SJCRH30 (cell line): ENCODE data around the gene SPATS2. TPM values are rescaled to one million over a fixed set of nuclear protein-coding genes. Genes with fewer than 3 reads are reported as not detected.

Experiments
- DNase-seq, 2 experiments: peaks; one replicate each; pipeline ENCODE4 v3.0.0-alpha.2; 2015 to 2020
- H3K27ac ChIP-seq: fragments of 250-450 bp; sonication (Bioruptor Pico); 2 replicates; pipeline ENCODE4 v1.5.1; 2020; ENCODE audit warnings: mild to moderate bottlenecking, moderate library complexity
- H3K27me3 ChIP-seq: fragments of 250-450 bp; sonication (Bioruptor Pico); 2 replicates; pipeline ENCODE4 v1.5.1; 2020; ENCODE audit warnings: mild to moderate bottlenecking, moderate library complexity
- H3K36me3 ChIP-seq: fragments of 250-450 bp; sonication (Bioruptor Pico); 2 replicates; pipeline ENCODE4 v1.5.1; 2020; ENCODE audit warnings: mild to moderate bottlenecking, moderate library complexity
- H3K4me1 ChIP-seq: fragments of 250-450 bp; sonication (Bioruptor Pico); 2 replicates; pipeline ENCODE4 v1.5.1; 2020; ENCODE audit warnings: mild to moderate bottlenecking, moderate library complexity
- H3K4me3 ChIP-seq: fragments of 250-450 bp; sonication (Bioruptor Pico); 2 replicates; pipeline ENCODE4 v1.5.1; 2020; ENCODE audit warnings: mild to moderate bottlenecking, moderate library complexity
- H3K9me3 ChIP-seq: fragments of 250-450 bp; sonication (Bioruptor Pico); replicated peaks from 2 replicates; pipeline ENCODE4 v1.5.1; 2020; ENCODE audit warnings: mild to moderate bottlenecking, moderate library complexity
- total RNA-seq: library from RNA; depleted of rRNA; stranded (reverse); fragments of >200 nt; shearing (Covaris generic); gene quantifications from 2 replicates; pipeline ENCODE4 v1.2.3, GENCODE V29; 2014

The SPATS2 gene
- total RNA-seq, 1 experiment from 2014 or later, result 72.6 TPM

GRCh38 chr12:49553512-49554088, 186.3 kb downstream of the SPATS2 start:
- Histone ChIP-seq H3K4me3 (no peak overlapping the region), H3K36me3 (peaks cover 11% of the 10 kb centered on the region), H3K27ac (no peak overlapping the region), H3K9me3 (no peaks in the 10 kb centered on the region), H3K4me1 (no peaks in the 10 kb centered on the region), H3K27me3 (no peaks in the 10 kb centered on the region)
- DNase-seq, result peak in 1 of 2 experiments; percentile 53

DNA sequence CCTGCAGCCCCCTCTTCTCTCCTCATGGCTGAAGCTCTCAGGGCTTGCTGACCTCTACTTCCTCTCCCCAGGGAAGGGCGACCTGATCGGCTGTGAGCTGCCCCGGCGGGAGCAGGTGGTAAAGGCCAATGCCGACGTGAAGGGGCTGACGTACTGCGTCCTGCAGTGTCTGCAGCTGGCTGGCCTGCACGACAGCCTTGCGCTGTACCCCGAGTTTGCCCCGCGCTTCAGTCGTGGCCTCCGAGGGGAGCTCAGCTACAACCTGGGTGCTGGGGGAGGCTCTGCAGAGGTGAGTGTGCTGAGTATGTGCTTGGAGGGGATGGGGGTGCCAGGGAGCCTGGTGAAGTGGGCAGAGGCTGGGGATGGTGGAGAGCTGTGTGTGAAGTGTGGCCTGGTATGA, 187.0 kb downstream of the SPATS2 start:
- Histone ChIP-seq H3K9me3 (no peaks in the 10 kb centered on the region), H3K4me1 (no peaks in the 10 kb centered on the region), H3K36me3 (peaks cover 16% of the 10 kb centered on the region), H3K27me3 (no peaks in the 10 kb centered on the region), H3K4me3 (no peak overlapping the region), H3K27ac (no peak overlapping the region)
- DNase-seq, result no peak

- no peak for DNase-seq
- no peaks in the 10 kb centered on the region for H3K9me3 ChIP-seq
- H3K36me3 ChIP-seq, result peaks cover 25% of the 10 kb centered on the region
- no peaks in the 10 kb centered on the region for H3K27me3 ChIP-seq
- H3K4me1 ChIP-seq, result no peaks in the 10 kb centered on the region
- H3K4me3 ChIP-seq, result no peak overlapping the region
- no peak overlapping the region for H3K27ac ChIP-seq
Observed at GRCh38 chr12:49555631-49556390, 188.5 kb downstream of the SPATS2 start.

GRCh38 chr12:49556391-49557186, 189.3 kb downstream of the SPATS2 start:
- no peak overlapping the region for H3K4me3 ChIP-seq
- H3K4me1 ChIP-seq, result no peaks in the 10 kb centered on the region
- H3K27me3 ChIP-seq, result no peaks in the 10 kb centered on the region
- no peaks in the 10 kb centered on the region for H3K9me3 ChIP-seq
- peaks cover 29% of the 10 kb centered on the region for H3K36me3 ChIP-seq
- no peak for DNase-seq
- H3K27ac ChIP-seq, result no peak overlapping the region

DNA sequence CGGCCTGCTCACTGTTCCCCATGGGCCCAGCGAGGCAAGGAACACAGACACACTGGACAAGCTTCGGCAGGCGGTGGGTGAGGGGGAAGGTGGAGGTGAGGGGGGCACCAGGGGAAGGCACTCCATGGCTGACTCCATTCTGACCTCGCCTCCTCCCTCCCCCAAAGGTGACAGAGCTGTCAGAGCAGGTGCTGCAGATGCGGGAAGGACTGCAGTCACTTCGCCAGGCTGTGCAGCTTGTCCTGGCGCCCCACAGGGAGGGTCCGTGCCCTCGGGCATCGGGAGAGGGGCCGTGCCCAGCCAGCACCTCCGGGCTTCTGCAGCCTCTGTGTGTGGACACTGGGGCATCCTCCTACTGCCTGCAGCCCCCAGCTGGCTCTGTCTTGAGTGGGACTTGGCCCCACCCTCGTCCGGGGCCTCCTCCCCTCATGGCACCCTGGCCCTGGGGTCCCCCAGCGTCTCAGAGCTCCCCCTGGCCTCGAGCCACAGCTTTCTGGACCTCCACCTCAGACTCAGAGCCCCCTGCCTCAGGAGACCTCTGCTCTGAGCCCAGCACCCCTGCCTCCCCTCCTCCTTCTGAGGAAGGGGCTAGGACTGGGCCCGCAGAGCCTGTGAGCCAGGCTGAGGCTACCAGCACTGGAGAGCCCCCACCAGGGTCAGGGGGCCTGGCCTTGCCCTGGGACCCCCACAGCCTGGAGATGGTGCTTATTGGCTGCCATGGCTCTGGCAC, 190.1 kb downstream of the SPATS2 start:
- H3K4me1 ChIP-seq, result no peaks in the 10 kb centered on the region
- H3K27ac ChIP-seq, result no peak overlapping the region
- DNase-seq, result no peak
- no peaks in the 10 kb centered on the region for H3K9me3 ChIP-seq
- no peaks in the 10 kb centered on the region for H3K27me3 ChIP-seq
- H3K36me3 ChIP-seq, result peaks cover 37% of the 10 kb centered on the region
- no peak overlapping the region for H3K4me3 ChIP-seq

- H3K36me3 ChIP-seq, result peaks cover 42% of the 10 kb centered on the region
- no peak overlapping the region for H3K4me3 ChIP-seq
- DNase-seq, result no peak
- no peak overlapping the region for H3K27ac ChIP-seq
- H3K27me3 ChIP-seq, result no peaks in the 10 kb centered on the region
- H3K4me1 ChIP-seq, result no peaks in the 10 kb centered on the region
- no peaks in the 10 kb centered on the region for H3K9me3 ChIP-seq
Observed at GRCh38 chr12:49557917-49558215, 190.6 kb downstream of the SPATS2 start.

GRCh38 chr12:49558526-49558925, 191.3 kb downstream of the SPATS2 start:
- Histone ChIP-seq H3K36me3 (peaks cover 45% of the 10 kb centered on the region), H3K9me3 (no peaks in the 10 kb centered on the region), H3K27me3 (no peaks in the 10 kb centered on the region)

DNA sequence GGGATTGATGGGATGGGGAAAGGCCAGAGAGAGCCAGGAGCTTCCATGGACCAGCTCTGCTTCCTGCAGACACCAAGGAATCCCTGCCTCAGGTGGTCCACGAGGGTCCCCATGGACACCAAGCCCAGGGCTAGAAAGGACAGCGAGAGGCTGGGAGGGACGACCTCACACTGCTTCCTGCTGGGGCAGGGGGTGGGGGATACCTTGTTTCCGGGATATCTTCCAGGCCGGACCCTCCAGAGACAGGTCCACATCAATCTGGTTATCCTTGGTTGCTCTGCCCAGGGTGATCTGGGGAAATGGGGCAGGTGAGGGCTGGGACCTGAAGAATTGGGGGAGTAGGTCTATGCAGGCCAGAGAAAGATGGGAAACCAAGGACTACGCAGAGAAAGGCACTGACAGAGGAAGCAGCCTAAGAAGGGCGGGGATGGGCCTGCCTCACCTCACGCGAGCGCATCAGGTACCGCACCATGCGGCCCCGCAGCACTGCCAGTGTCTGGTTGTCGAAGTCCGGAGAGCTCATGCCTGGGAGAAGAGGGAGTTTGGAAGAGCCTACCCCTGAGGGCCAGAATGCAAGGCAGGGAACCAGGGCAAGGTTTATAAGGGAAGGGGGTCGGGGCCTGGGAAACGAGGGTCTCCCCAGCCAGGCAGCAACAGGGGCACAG, 191.9 kb downstream of the SPATS2 start:
- Histone ChIP-seq H3K27ac (no peak overlapping the region), H3K27me3 (no peaks in the 10 kb centered on the region), H3K4me1 (no peaks in the 10 kb centered on the region), H3K36me3 (peaks cover 45% of the 10 kb centered on the region), H3K4me3 (no peak overlapping the region), H3K9me3 (no peaks in the 10 kb centered on the region)
- DNase-seq, result no peak

More at GRCh38 chr12:49558526-49558925, 191.3 kb downstream of the SPATS2 start:
- no peak for DNase-seq
- H3K4me1 ChIP-seq, result no peaks in the 10 kb centered on the region
- H3K27ac ChIP-seq, result no peak overlapping the region
- H3K4me3 ChIP-seq, result no peak overlapping the region

GRCh38 chr12:49560695-49561094, 193.4 kb downstream of the SPATS2 start:
- Histone ChIP-seq H3K9me3 (no peaks in the 10 kb centered on the region), H3K4me3 (no peak overlapping the region), H3K27ac (no peak overlapping the region), H3K27me3 (no peaks in the 10 kb centered on the region), H3K36me3 (peaks cover 45% of the 10 kb centered on the region), H3K4me1 (no peaks in the 10 kb centered on the region)
- no peak for DNase-seq

GRCh38 chr12:49562233-49562632, 195.0 kb downstream of the SPATS2 start:
- Histone ChIP-seq H3K9me3 (no peaks in the 10 kb centered on the region), H3K4me3 (no peak overlapping the region), H3K27me3 (no peaks in the 10 kb centered on the region), H3K4me1 (no peaks in the 10 kb centered on the region), H3K27ac (no peak overlapping the region), H3K36me3 (peaks cover 42% of the 10 kb centered on the region)
- DNase-seq, result no peak

DNA sequence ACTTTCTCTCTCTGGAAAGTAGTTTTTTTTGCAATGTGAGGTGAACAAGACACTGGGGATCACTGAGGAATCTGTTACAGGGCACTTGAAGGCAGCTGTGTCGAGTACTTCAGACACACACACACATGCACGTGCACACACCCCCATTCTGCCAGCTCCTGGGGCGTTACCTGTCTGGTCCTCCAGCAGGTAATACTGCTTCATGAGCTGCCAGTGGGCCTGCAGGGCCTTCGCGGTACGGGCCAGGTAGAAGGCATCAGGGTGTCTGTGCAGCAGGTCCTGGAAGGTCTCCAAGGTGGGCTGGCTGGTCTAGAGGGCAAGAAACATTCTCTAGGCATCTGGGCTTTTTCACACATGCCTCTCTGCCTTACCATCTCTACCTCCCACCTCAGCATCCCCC, 195.6 kb downstream of the SPATS2 start:
- Histone ChIP-seq H3K27me3 (no peaks in the 10 kb centered on the region), H3K36me3 (peaks cover 41% of the 10 kb centered on the region), H3K27ac (no peak overlapping the region), H3K9me3 (no peaks in the 10 kb centered on the region), H3K4me3 (no peak overlapping the region), H3K4me1 (no peaks in the 10 kb centered on the region)
- no peak for DNase-seq

DNA sequence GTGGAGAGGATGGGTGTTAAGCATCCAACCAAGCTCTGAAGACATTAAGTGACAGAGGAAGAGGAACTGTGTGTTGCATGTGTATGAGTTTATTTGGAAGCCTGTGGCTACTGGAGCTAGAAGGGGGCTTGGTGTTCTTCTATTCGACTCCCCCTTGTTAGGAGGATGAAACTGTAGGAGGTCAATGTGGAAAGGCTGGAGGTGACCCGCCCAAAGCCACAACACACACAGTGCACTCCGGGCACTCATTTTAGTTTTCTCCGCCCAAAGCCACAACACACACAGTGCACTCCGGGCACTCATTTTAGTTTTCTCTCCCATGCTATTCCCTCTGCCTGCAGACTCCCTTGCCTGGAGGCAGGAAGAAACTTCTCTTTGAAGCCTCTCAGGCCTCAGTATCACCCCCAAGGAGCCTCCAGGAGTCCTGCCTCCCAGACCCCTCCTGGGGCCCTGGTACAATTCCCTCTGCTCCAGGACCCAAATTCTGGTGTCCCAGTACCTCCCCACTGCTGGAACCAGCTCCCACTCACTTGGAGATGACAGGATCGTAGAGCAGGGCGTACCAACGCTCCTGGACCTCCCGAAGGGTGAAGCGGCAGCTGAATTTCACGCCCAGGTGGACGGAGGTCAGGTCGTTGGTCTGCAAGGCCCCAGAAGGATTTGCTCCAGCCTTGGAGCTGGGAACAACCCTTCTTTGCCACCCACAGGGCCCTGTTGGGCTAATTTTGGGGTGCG, 196.9 kb downstream of the SPATS2 start:
- peaks cover 29% of the 10 kb centered on the region for H3K36me3 ChIP-seq
- H3K27me3 ChIP-seq, result no peaks in the 10 kb centered on the region
- no peaks in the 10 kb centered on the region for H3K4me1 ChIP-seq
- no peak overlapping the region for H3K27ac ChIP-seq
- no peak for DNase-seq
- no peaks in the 10 kb centered on the region for H3K9me3 ChIP-seq
- H3K4me3 ChIP-seq, result no peak overlapping the region

DNA sequence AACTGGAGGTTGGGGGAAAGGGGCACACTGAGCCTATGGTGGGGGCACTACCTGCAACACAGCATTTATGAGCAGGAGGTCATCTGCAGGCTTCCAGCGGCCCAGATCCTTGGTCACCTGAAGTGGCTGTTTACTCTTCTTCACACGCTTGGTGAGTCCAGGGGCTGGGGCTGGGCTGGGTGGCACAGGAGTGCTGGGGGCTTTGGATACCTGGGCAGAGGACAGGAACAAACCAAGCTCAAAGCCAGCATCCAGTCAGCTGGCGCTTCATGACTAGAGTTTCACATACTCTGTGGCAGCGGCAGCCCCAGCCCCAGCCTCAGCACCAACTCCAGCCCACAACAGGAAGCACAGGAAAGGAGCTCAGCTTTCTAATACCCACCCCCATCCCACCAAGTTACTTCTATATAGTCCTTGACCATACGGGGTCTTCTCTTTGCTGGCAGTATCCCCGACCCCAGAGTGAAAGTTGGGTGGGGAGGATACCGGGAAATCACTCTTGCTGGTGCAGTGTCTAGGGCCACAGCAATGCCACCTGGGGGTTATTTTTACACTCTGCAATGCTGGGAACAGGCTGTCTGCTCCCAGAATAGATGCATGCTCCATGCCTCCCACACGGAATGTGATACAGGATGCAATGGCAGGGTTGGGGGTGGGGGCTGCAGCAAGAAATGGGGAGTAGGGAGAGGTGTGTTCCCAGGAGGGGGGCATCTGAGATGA, 197.6 kb downstream of the SPATS2 start:
- Histone ChIP-seq H3K27ac (no peak overlapping the region), H3K4me1 (no peaks in the 10 kb centered on the region), H3K4me3 (no peak overlapping the region), H3K9me3 (no peaks in the 10 kb centered on the region), H3K27me3 (no peaks in the 10 kb centered on the region), H3K36me3 (peaks cover 23% of the 10 kb centered on the region)
- DNase-seq, result no peak
